Erythroblast (primary cell): ENCODE data around the gene KLHL29.

Experiments used
- GATA1 ChIP-seq: IDR thresholded peaks from 2 replicates; pipeline ENCODE4 v1.6.1; 2011; ENCODE audit warnings: low read depth, mild to moderate bottlenecking, control low read depth, low read length, moderate library complexity
- POLR2A ChIP-seq: IDR thresholded peaks from 2 replicates; pipeline ENCODE4 v1.6.1; 2011; ENCODE audit warnings: mild to moderate bottlenecking, low read length

GRCh38 chr2:23469142-23469540 is 84.2 kb downstream of the KLHL29 start:
- TF ChIP-seq POLR2A (no peak), GATA1 (no peak)
